Osteoblast (primary cell): ENCODE results near the gene AAR2. TPM values are rescaled to one million over a fixed set of nuclear protein-coding genes. Genes with fewer than 3 reads are reported as not detected.

Experiments
- DNase-seq: peaks from one replicate; pipeline ENCODE4 v3.0.0; 2011; ENCODE audit warnings: low spot score, mixed read lengths; ENCODE audit not compliant: insufficient read length; ENCODE audit errors: missing footprints
- H2AFZ ChIP-seq: 2 replicates; pipeline ENCODE4 v1.6.0; 2011; ENCODE audit warnings: mild to moderate bottlenecking, low read length
- H3K27ac ChIP-seq: 2 replicates; pipeline ENCODE4 v1.5.1; 2011; ENCODE audit warnings: mild to moderate bottlenecking, low read depth, low read length, moderate library complexity
- H3K27me3 ChIP-seq: 2 replicates; pipeline ENCODE4 v1.6.0; 2012; ENCODE audit warnings: mild to moderate bottlenecking, control low read depth, inconsistent platforms, low read length, moderate library complexity; ENCODE audit not compliant: insufficient read depth
- H3K36me3 ChIP-seq: 2 replicates; pipeline ENCODE4 v1.5.1; 2011; ENCODE audit warnings: mild to moderate bottlenecking, low read length, control low read depth, moderate library complexity; ENCODE audit not compliant: insufficient read depth
- H3K4me1 ChIP-seq: 2 replicates; pipeline ENCODE4 v1.5.1; 2011; ENCODE audit warnings: mild to moderate bottlenecking, low read length, control low read depth, moderate library complexity; ENCODE audit not compliant: insufficient read depth
- H3K4me2 ChIP-seq: 2 replicates; pipeline ENCODE4 v1.6.0; 2011; ENCODE audit warnings: mild to moderate bottlenecking, low read length; ENCODE audit not compliant: insufficient read depth
- H3K4me3 ChIP-seq: fragments of 200-600 bp; sonication (generic); 3 replicates; pipeline ENCODE4 v1.5.1; 2012; ENCODE audit warnings: mild to moderate bottlenecking, low read length, inconsistent platforms; ENCODE audit not compliant: insufficient read depth
- H3K79me2 ChIP-seq: 2 replicates; pipeline ENCODE4 v1.6.0; 2012; ENCODE audit warnings: mild to moderate bottlenecking, low read length, control low read depth, inconsistent platforms; ENCODE audit not compliant: insufficient read depth
- H3K9me3 ChIP-seq: 2 replicates; pipeline ENCODE4 v1.5.1; 2011; ENCODE audit warnings: low read depth, low read length, control low read depth
- H4K20me1 ChIP-seq: 2 replicates; pipeline ENCODE4 v1.6.0; 2012; ENCODE audit warnings: mild to moderate bottlenecking, low read length, control low read depth; ENCODE audit not compliant: insufficient read depth
- CTCF ChIP-seq: IDR thresholded peaks from 2 replicates; pipeline ENCODE4 v1.5.1; 2011; ENCODE audit warnings: mild to moderate bottlenecking, low read depth, low read length, moderate library complexity; ENCODE audit errors: extremely low read depth
- total RNA-seq: library from RNA; depleted of rRNA; stranded (reverse); fragments of >200 nt; gene quantifications from 2 replicates; pipeline ENCODE4 v1.2.3, GENCODE V29; 2012

AAR2 gene
- total RNA-seq, 1 donor, result 29.0 TPM

- Histone ChIP-seq H3K4me2 (no peak overlapping the region), H3K27ac (no peak overlapping the region), H4K20me1 (no peaks in the 10 kb centered on the region), H3K4me1 (no peaks in the 10 kb centered on the region), H2AFZ (no peak overlapping the region), H3K27me3 (peaks cover 39% of the 10 kb centered on the region), H3K9me3 (no peaks in the 10 kb centered on the region), H3K36me3 (no peaks in the 10 kb centered on the region), H3K4me3 (no peak overlapping the region), H3K79me2 (no peaks in the 10 kb centered on the region)
- no peak for DNase-seq
- TF ChIP-seq CTCF, result no peak
These were observed 62.6 kb downstream of the AAR2 start for GRCh38 chr20:36298795-36299339.

DNA sequence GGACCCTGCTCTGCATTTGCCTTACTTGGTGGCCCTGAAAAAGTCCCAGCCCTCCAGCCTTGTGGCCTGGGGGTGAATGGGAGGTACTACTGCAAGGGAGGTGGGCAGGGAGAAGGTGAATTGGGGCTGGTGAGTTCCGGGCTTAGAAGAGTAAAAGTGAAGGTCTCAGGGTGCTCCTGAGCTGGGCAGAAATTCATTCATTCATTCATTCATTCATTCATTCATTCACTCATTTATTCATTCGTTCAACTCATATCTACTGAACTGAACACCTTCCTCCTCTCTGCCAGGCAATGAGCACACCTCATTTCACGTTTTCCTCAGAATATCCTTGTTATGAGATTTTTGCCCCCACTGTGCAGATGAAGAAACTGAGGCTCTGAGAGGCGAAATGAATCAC, 63.2 kb downstream of the AAR2 start:
- Histone ChIP-seq H4K20me1 (no peaks in the 10 kb centered on the region), H3K79me2 (no peaks in the 10 kb centered on the region), H3K4me2 (no peak overlapping the region), H3K9me3 (no peaks in the 10 kb centered on the region), H3K27me3 (peaks cover 45% of the 10 kb centered on the region), H2AFZ (no peak overlapping the region), H3K4me3 (no peak overlapping the region), H3K36me3 (no peaks in the 10 kb centered on the region), H3K27ac (no peak overlapping the region), H3K4me1 (no peaks in the 10 kb centered on the region)
- no peak for DNase-seq
- no peak for TF ChIP-seq CTCF

DNA sequence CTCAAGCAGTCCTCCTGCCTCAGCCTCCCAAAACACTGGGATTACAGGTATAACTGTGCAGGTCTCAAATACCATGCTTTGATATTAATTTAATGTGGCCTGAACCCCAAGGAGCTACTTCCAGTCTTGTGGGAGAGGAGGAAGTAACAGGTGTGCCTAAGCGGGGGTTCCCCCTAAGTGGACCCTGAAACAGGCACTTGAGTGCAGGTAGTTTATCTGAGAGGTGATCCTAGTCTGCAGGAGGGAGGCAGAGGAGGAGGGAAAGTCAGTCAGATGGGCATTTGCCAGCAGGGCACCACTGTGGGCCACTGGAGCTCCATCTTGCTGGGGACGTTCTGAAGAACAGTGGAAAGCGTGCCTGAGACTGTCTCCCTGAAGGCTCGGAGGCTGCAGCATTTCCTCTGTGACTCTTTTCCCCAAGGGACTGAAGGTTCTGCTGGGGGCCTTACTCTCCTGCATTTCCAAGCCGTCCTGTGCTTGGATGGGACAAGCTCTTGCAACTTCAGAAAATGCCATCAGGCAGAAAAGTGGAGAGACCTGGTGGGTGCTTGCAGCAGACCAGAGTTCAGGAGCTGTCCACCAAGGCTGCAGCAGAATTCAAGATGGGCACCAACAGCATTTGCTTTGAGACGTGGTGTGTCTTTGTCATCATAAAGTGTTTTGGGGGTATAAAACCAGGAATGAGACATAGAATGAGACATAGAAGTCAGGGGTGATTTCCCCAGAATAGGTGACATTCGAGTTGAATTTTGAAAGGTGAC, 65.3 kb downstream of the AAR2 start:
- H3K79me2 ChIP-seq, result no peaks in the 10 kb centered on the region
- H3K27me3 ChIP-seq, result peaks cover 57% of the 10 kb centered on the region
- H4K20me1 ChIP-seq, result no peaks in the 10 kb centered on the region
- no peak overlapping the region for H3K4me2 ChIP-seq
- DNase-seq, result no peak
- H3K36me3 ChIP-seq, result no peaks in the 10 kb centered on the region
- H3K4me3 ChIP-seq, result no peak overlapping the region
- H3K9me3 ChIP-seq, result no peaks in the 10 kb centered on the region
- TF ChIP-seq CTCF, result no peak
- H3K4me1 ChIP-seq, result no peaks in the 10 kb centered on the region
- no peak overlapping the region for H2AFZ ChIP-seq
- H3K27ac ChIP-seq, result no peak overlapping the region

DNA sequence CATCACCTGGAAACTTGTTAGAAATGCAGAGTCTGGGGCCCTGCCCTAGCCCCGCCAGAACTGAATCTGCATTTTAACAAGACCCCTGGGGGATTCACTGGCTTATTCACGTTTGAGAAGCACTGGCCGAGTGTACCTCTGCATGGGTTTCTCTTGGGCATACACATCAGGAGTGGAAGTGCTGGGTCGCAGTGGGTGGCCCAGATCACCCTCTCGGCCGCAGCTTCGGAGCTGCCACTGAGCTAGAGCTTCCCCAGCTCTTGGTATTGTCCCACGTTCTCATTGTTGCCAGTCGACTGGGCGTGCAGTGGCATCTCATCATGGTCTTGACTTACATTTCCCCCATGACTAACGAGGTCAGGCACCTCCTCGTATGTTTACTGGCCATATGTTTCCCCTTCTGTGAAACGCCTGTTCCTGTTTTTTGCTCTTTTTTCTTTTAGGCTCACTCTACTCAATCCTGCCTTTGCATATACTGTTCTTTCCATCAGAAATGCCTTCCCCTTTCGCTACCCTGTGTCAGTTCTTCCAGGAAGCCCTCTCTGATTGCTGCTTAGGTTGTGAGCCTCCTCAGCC, 66.8 kb downstream of the AAR2 start:
- H3K4me1 ChIP-seq, result no peaks in the 10 kb centered on the region
- no peaks in the 10 kb centered on the region for H4K20me1 ChIP-seq
- H3K4me3 ChIP-seq, result no peak overlapping the region
- no peaks in the 10 kb centered on the region for H3K9me3 ChIP-seq
- peaks cover 66% of the 10 kb centered on the region for H3K27me3 ChIP-seq
- peak; percentile 78 for DNase-seq
- H3K36me3 ChIP-seq, result no peaks in the 10 kb centered on the region
- no peaks in the 10 kb centered on the region for H3K79me2 ChIP-seq
- no peak overlapping the region for H3K4me2 ChIP-seq
- H2AFZ ChIP-seq, result no peak overlapping the region
- TF ChIP-seq CTCF, result no peak
- H3K27ac ChIP-seq, result no peak overlapping the region
